CD8-positive, alpha-beta memory T cell (primary cell): ENCODE results near the gene APOL3. TPM values are rescaled to one million over a fixed set of nuclear protein-coding genes. Genes with fewer than 3 reads are reported as not detected.
"Not testable (repeated sequence)": the region's sequence is repeated elsewhere in the genome, so short reads cannot be mapped to it uniquely, and the experiment has no call there.

ENCODE experiments used
- CTCF ChIA-PET: fragments of 350-600 bp; sonication (Branson Sonifier 250); formaldehyde crosslinking; loops from one replicate; lab custom pipeline; 2021; ENCODE audit warnings: antibody characterized with exemption; lab: Charles Lee
- POLR2A ChIA-PET: fragments of 350-600 bp; sonication (Branson Sonifier 250); formaldehyde crosslinking; loops from one replicate; lab custom pipeline; 2021; ENCODE audit warnings: antibody characterized with exemption; lab: Charles Lee
- DNase-seq, 5 donors: peaks; one replicate each; pipeline versions ENCODE4 v3.0.0 to v3.0.0-alpha.2; 2020 to 2022; ENCODE audit warnings: mixed read lengths in 1 of 5
- H3K27ac ChIP-seq: one replicate; pipeline ENCODE4 v1.7.0; 2013; ENCODE audit warnings: low read depth, mild to moderate bottlenecking, low read length, moderate library complexity
- H3K27me3 ChIP-seq: 2 replicates; pipeline ENCODE4 v1.7.0; 2013; ENCODE audit warnings: low read length, mild to moderate bottlenecking; ENCODE audit not compliant: insufficient read depth, poor library complexity, severe bottlenecking
- H3K36me3 ChIP-seq: 2 replicates; pipeline ENCODE4 v1.7.0; 2013; ENCODE audit warnings: mild to moderate bottlenecking, low read length, moderate library complexity; ENCODE audit not compliant: insufficient read depth
- H3K4me1 ChIP-seq: 2 replicates; pipeline ENCODE4 v1.7.0; 2013; ENCODE audit warnings: mild to moderate bottlenecking, low read length, moderate library complexity; ENCODE audit not compliant: insufficient read depth
- H3K4me3 ChIP-seq: 2 replicates; pipeline ENCODE4 v1.7.0; 2013; ENCODE audit warnings: mild to moderate bottlenecking, low read length
- H3K9me3 ChIP-seq: 2 replicates; pipeline ENCODE4 v1.7.0; 2013; ENCODE audit warnings: mild to moderate bottlenecking, low read length
- H3K27ac Mint-ChIP-seq, 8 donors: one replicate each; pipeline ENCODE4 v1.8.0; 2020 to 2021; ENCODE audit warnings: mixed read lengths in 8 of 8, mild to moderate bottlenecking in 6 of 8, inconsistent platforms in 3 of 8, moderate library complexity in 3 of 8
- H3K27me3 Mint-ChIP-seq, 2 donors: one replicate each; pipeline ENCODE4 v1.8.0; 2020 to 2021; ENCODE audit warnings: mixed read lengths in 2 of 2, mild to moderate bottlenecking in 1 of 2, moderate library complexity in 1 of 2
- H3K36me3 Mint-ChIP-seq, 3 donors: one replicate each; pipeline ENCODE4 v1.8.0; 2020 to 2021; ENCODE audit warnings: mixed read lengths in 3 of 3, inconsistent platforms in 1 of 3, mild to moderate bottlenecking in 1 of 3
- H3K4me1 Mint-ChIP-seq, 3 donors: one replicate each; pipeline ENCODE4 v1.8.0; 2020 to 2021; ENCODE audit warnings: mixed read lengths in 3 of 3, inconsistent platforms in 1 of 3, mild to moderate bottlenecking in 1 of 3
- H3K4me3 Mint-ChIP-seq, 7 donors: one replicate each; pipeline ENCODE4 v1.8.0; 2020 to 2021; ENCODE audit warnings: mixed read lengths in 7 of 7, mild to moderate bottlenecking in 6 of 7, moderate library complexity in 4 of 7, inconsistent platforms in 2 of 7
- H3K9me3 Mint-ChIP-seq, 5 donors: one replicate each; pipeline ENCODE4 v1.8.0; 2020 to 2022; ENCODE audit warnings: mixed read lengths in 5 of 5, mild to moderate bottlenecking in 3 of 5, moderate library complexity in 2 of 5, inconsistent platforms in 1 of 5
- polyA plus RNA-seq: library from polyadenylated mRNA; unstranded; fragments of 300-500 nt; fragmentation: Illumina TruSeq; gene quantifications from one replicate; pipeline ENCODE4 v1.2.3, GENCODE V29; 2021
- total RNA-seq, 2 experiments: library from RNA; stranded (reverse); gene quantifications; one replicate each; pipeline ENCODE4 v1.2.3, GENCODE V29; 2021

The APOL3 gene
- total and polyA plus RNA-seq, 3 experiments from 2014 or later: 43.1 to 102 (median 48.3) TPM

DNA sequence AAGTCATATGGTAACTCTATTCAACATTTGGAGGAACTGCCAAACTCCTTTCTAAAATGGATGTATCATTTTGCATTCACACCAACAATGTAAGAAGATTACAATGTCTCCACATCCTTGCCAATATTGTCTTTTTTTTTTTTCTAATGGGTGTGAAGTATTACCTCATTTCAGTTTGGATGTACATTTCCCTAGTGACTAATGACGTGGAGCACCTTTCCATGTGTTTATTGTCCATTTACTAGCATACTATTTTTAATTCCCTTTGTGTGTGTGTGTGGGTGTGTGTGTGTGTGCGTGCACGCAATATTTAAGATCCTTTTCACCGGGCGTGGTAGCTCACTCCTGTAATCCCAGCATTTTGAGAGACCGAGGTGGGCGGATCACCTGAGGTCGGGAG, 62.7 kb downstream of the APOL3 start:
- Mint-ChIP-seq H3K9me3 (no peaks in the 10 kb centered on the region), H3K27ac (no peak overlapping the region), H3K36me3 (no peaks in the 10 kb centered on the region), H3K4me3 (no peak overlapping the region), H3K27me3 (peaks cover 3 to 24% of the 10 kb centered on the region in 2 donors), H3K4me1 (no peaks in the 10 kb centered on the region)
- POLR2A ChIA-PET: no interaction called here
- CTCF ChIA-PET: no interaction called here
- Histone ChIP-seq H3K4me1 (no peaks in the 10 kb centered on the region), H3K4me3 (no peak overlapping the region), H3K27ac (no peak overlapping the region), H3K9me3 (no peaks in the 10 kb centered on the region), H3K27me3 (no peaks in the 10 kb centered on the region), H3K36me3 (no peaks in the 10 kb centered on the region)
- no peak for DNase-seq

DNA sequence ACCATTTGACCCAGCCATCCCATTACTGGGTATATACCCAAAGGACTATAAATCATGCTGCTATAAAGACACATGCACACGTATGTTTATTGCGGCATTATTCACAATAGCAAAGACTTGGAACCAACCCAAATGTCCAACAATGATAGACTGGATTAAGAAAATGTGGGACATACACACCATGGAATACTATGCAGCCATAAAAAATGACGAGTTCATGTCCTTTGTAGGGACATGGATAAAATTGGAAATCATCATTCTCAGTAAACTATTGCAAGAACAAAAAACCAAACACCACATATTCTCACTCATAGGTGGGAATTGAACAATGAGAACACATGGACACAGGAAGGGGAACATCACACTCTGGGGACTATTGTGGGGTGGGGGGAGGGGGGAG, 69.8 kb downstream of the APOL3 start:
- CTCF ChIA-PET: not testable (repeated sequence)

More for the DNA sequence above, 69.8 kb downstream of the APOL3 start:
- H3K9me3 Mint-ChIP-seq, H3K9me3 ChIP-seq, H3K27ac ChIP-seq, POLR2A ChIA-PET, H3K4me1 Mint-ChIP-seq, H3K27me3 Mint-ChIP-seq, H3K27me3 ChIP-seq, DNase-seq, H3K27ac Mint-ChIP-seq, H3K4me1 ChIP-seq, H3K4me3 ChIP-seq, H3K36me3 Mint-ChIP-seq, H3K4me3 Mint-ChIP-seq, H3K36me3 ChIP-seq: not testable (repeated sequence)

Other genes starting within 250 kb of the APOL3 start
- gene RBFOX2, start 131.9 kb downstream of the APOL3 start, total RNA-seq: 1 to 10 TPM; 6.1 to 7.1 TPM
- 0.86 TPM for gene RBFOX2, start 131.9 kb downstream of the APOL3 start, polyA plus RNA-seq
- gene APOL4, start 41.1 kb upstream of the APOL3 start, total RNA-seq: under 1 TPM; 0.42 to 0.46 TPM
- gene APOL4, start 41.1 kb upstream of the APOL3 start, polyA plus RNA-seq: not detected
- 10 to 100 TPM; 59.0 to 62.8 TPM for gene APOL2, start 78.8 kb upstream of the APOL3 start, total RNA-seq
- 27.1 TPM for gene APOL2, start 78.8 kb upstream of the APOL3 start, polyA plus RNA-seq
- gene APOL1, start 92.4 kb upstream of the APOL3 start, total RNA-seq: 10 to 100 TPM; 32.8 to 34.3 TPM
- 25.6 TPM for gene APOL1, start 92.4 kb upstream of the APOL3 start, polyA plus RNA-seq
- 100 to 1,000 TPM; 680 to 684 TPM for gene MYH9, start 227.2 kb upstream of the APOL3 start, total RNA-seq
- gene MYH9, start 227.2 kb upstream of the APOL3 start, polyA plus RNA-seq: 425 TPM